IgD-negative memory B cell (primary cell): ENCODE data around the gene SH3PXD2A. TPM values are rescaled to one million over a fixed set of nuclear protein-coding genes. Genes with fewer than 3 reads are reported as not detected.

Source experiments
- H3K27ac Mint-ChIP-seq, 3 donors: one replicate each; pipeline ENCODE4 v1.8.0; 2020 to 2022; ENCODE audit warnings: mild to moderate bottlenecking in 3 of 3, mixed read lengths in 3 of 3, moderate library complexity in 1 of 3
- H3K27me3 Mint-ChIP-seq: one replicate; pipeline ENCODE4 v1.8.0; 2021; ENCODE audit warnings: mixed read lengths
- H3K36me3 Mint-ChIP-seq: one replicate; pipeline ENCODE4 v1.8.0; 2020; ENCODE audit warnings: mild to moderate bottlenecking, mixed read lengths
- H3K4me1 Mint-ChIP-seq, 3 donors: one replicate each; pipeline ENCODE4 v1.8.0; 2020 to 2022; ENCODE audit warnings: mixed read lengths in 3 of 3, mild to moderate bottlenecking in 1 of 3
- H3K4me3 Mint-ChIP-seq, 4 donors: one replicate each; pipeline ENCODE4 v1.8.0; 2020 to 2022; ENCODE audit warnings: mild to moderate bottlenecking in 4 of 4, mixed read lengths in 4 of 4, moderate library complexity in 3 of 4
- H3K9me3 Mint-ChIP-seq, 3 donors: one replicate each; pipeline ENCODE4 v1.8.0; 2020 to 2021; ENCODE audit warnings: mixed read lengths in 3 of 3, mild to moderate bottlenecking in 1 of 3
- polyA plus RNA-seq: library from polyadenylated mRNA; unstranded; fragments of 300-500 nt; fragmentation: Illumina TruSeq; gene quantifications from one replicate; pipeline ENCODE4 v1.2.3, GENCODE V29; 2021

Gene SH3PXD2A
- polyA plus RNA-seq, 1 donor from 2014 or later = 1.2 TPM

- H3K27ac Mint-ChIP-seq = no peak overlapping the region
- peaks cover 10% of the 10 kb centered on the region for H3K27me3 Mint-ChIP-seq
- H3K36me3 Mint-ChIP-seq = no peaks in the 10 kb centered on the region
- H3K4me3 Mint-ChIP-seq = no peak overlapping the region
- H3K9me3 Mint-ChIP-seq = no peaks in the 10 kb centered on the region
- no peaks in the 10 kb centered on the region for H3K4me1 Mint-ChIP-seq
Measured at GRCh38 chr10:103793920-103794883, 61.2 kb downstream of the SH3PXD2A start.

GRCh38 chr10:103793429-103793828 lies 61.9 kb downstream of the SH3PXD2A start:
- Mint-ChIP-seq H3K36me3 (no peaks in the 10 kb centered on the region), H3K4me1 (peaks cover 0 to 1% (median 0%) of the 10 kb centered on the region in 3 donors), H3K4me3 (no peak overlapping the region), H3K27me3 (peaks cover 13% of the 10 kb centered on the region), H3K9me3 (no peaks in the 10 kb centered on the region), H3K27ac (no peak overlapping the region)

GRCh38 chr10:103792547-103792946 lies 62.8 kb downstream of the SH3PXD2A start:
- Mint-ChIP-seq H3K4me3 (no peak overlapping the region), H3K9me3 (no peaks in the 10 kb centered on the region), H3K4me1 (peaks cover 0 to 1% (median 0%) of the 10 kb centered on the region in 3 donors), H3K27ac (no peak overlapping the region), H3K36me3 (no peaks in the 10 kb centered on the region), H3K27me3 (peaks cover 15% of the 10 kb centered on the region)

GRCh38 chr10:103791858-103792257 lies 63.5 kb downstream of the SH3PXD2A start:
- peaks cover 18% of the 10 kb centered on the region for H3K27me3 Mint-ChIP-seq
- peaks cover 0 to 1% (median 0%) of the 10 kb centered on the region in 3 donors for H3K4me1 Mint-ChIP-seq
- no peaks in the 10 kb centered on the region for H3K9me3 Mint-ChIP-seq
- no peaks in the 10 kb centered on the region for H3K36me3 Mint-ChIP-seq
- H3K27ac Mint-ChIP-seq = no peak overlapping the region
- H3K4me3 Mint-ChIP-seq = no peak overlapping the region

- Mint-ChIP-seq H3K27ac (no peak overlapping the region), H3K36me3 (no peaks in the 10 kb centered on the region), H3K27me3 (peaks cover 15% of the 10 kb centered on the region), H3K4me1 (peaks cover 0 to 1% (median 0%) of the 10 kb centered on the region in 3 donors), H3K4me3 (no peak overlapping the region), H3K9me3 (no peaks in the 10 kb centered on the region)
Measured at GRCh38 chr10:103791291-103791690, 64.1 kb downstream of the SH3PXD2A start.

- H3K9me3 Mint-ChIP-seq = no peaks in the 10 kb centered on the region
- no peak overlapping the region for H3K27ac Mint-ChIP-seq
- peaks cover 0 to 1% (median 0%) of the 10 kb centered on the region in 3 donors for H3K4me1 Mint-ChIP-seq
- H3K4me3 Mint-ChIP-seq = no peak overlapping the region
- no peaks in the 10 kb centered on the region for H3K36me3 Mint-ChIP-seq
- H3K27me3 Mint-ChIP-seq = peaks cover 14% of the 10 kb centered on the region
Measured at GRCh38 chr10:103790580-103790979, 64.8 kb downstream of the SH3PXD2A start.

GRCh38 chr10:103789771-103790201 lies 65.6 kb downstream of the SH3PXD2A start:
- peaks cover 0 to 1% (median 0%) of the 10 kb centered on the region in 3 donors for H3K4me1 Mint-ChIP-seq
- H3K4me3 Mint-ChIP-seq = no peak overlapping the region
- H3K9me3 Mint-ChIP-seq = no peaks in the 10 kb centered on the region
- H3K27ac Mint-ChIP-seq = no peak overlapping the region
- H3K27me3 Mint-ChIP-seq = peaks cover 14% of the 10 kb centered on the region
- H3K36me3 Mint-ChIP-seq = no peaks in the 10 kb centered on the region

- H3K27ac Mint-ChIP-seq = no peak overlapping the region
- peaks cover 0 to 1% (median 0%) of the 10 kb centered on the region in 3 donors for H3K4me1 Mint-ChIP-seq
- H3K4me3 Mint-ChIP-seq = no peak overlapping the region
- H3K36me3 Mint-ChIP-seq = no peaks in the 10 kb centered on the region
- peaks cover 15% of the 10 kb centered on the region for H3K27me3 Mint-ChIP-seq
- H3K9me3 Mint-ChIP-seq = no peaks in the 10 kb centered on the region
Measured at GRCh38 chr10:103789161-103789560, 66.2 kb downstream of the SH3PXD2A start.

- Mint-ChIP-seq H3K27me3 (peaks cover 25% of the 10 kb centered on the region), H3K9me3 (no peaks in the 10 kb centered on the region), H3K4me3 (peak overlapping the region in 1 of 4 donors; percentile 39), H3K27ac (no peak overlapping the region), H3K4me1 (peaks cover 0 to 1% (median 0%) of the 10 kb centered on the region in 3 donors), H3K36me3 (peaks cover 1% of the 10 kb centered on the region)
Measured at GRCh38 chr10:103787331-103787730, 68.0 kb downstream of the SH3PXD2A start.

GRCh38 chr10:103786020-103786419 lies 69.4 kb downstream of the SH3PXD2A start:
- Mint-ChIP-seq H3K27ac (no peak overlapping the region), H3K4me1 (peaks cover 0 to 3% (median 0%) of the 10 kb centered on the region in 3 donors), H3K27me3 (peaks cover 28% of the 10 kb centered on the region), H3K4me3 (no peak overlapping the region), H3K36me3 (peaks cover 1% of the 10 kb centered on the region), H3K9me3 (no peaks in the 10 kb centered on the region)

GRCh38 chr10:103784723-103785418 lies 70.5 kb downstream of the SH3PXD2A start:
- Mint-ChIP-seq H3K9me3 (no peaks in the 10 kb centered on the region), H3K4me3 (no peak overlapping the region), H3K4me1 (peaks cover 0 to 3% (median 0%) of the 10 kb centered on the region in 3 donors), H3K27me3 (peaks cover 33% of the 10 kb centered on the region), H3K36me3 (peaks cover 3% of the 10 kb centered on the region), H3K27ac (no peak overlapping the region)

- no peak overlapping the region for H3K4me3 Mint-ChIP-seq
- H3K27me3 Mint-ChIP-seq = peaks cover 29% of the 10 kb centered on the region
- H3K9me3 Mint-ChIP-seq = no peaks in the 10 kb centered on the region
- peaks cover 3% of the 10 kb centered on the region for H3K36me3 Mint-ChIP-seq
- no peak overlapping the region for H3K27ac Mint-ChIP-seq
- H3K4me1 Mint-ChIP-seq = peaks cover 0 to 3% (median 0%) of the 10 kb centered on the region in 3 donors
Measured at GRCh38 chr10:103784089-103784488, 71.3 kb downstream of the SH3PXD2A start.

GRCh38 chr10:103783681-103784080 lies 71.7 kb downstream of the SH3PXD2A start:
- Mint-ChIP-seq H3K36me3 (peaks cover 3% of the 10 kb centered on the region), H3K9me3 (no peaks in the 10 kb centered on the region), H3K4me1 (peaks cover 0 to 2% (median 0%) of the 10 kb centered on the region in 3 donors), H3K4me3 (no peak overlapping the region), H3K27ac (no peak overlapping the region), H3K27me3 (peaks cover 26% of the 10 kb centered on the region)

- Mint-ChIP-seq H3K4me3 (no peak overlapping the region), H3K36me3 (peaks cover 3% of the 10 kb centered on the region), H3K9me3 (no peaks in the 10 kb centered on the region), H3K27me3 (peaks cover 28% of the 10 kb centered on the region), H3K27ac (no peak overlapping the region), H3K4me1 (peaks cover 0 to 2% (median 0%) of the 10 kb centered on the region in 3 donors)
Measured at GRCh38 chr10:103781329-103782061, 73.9 kb downstream of the SH3PXD2A start.
